Inflammatory macrophage treated with lipopolysaccharide for 4 hours (primary cell): ENCODE data around the gene ACVR2A.

Experiments
- DNase-seq: peaks from one replicate; pipeline ENCODE4 v3.0.0-alpha.2; 2020

Gene ACVR2A

GRCh38 chr2:147855977-147856376 lies 11.1 kb downstream of the ACVR2A start:
- no peak for DNase-seq

DNA sequence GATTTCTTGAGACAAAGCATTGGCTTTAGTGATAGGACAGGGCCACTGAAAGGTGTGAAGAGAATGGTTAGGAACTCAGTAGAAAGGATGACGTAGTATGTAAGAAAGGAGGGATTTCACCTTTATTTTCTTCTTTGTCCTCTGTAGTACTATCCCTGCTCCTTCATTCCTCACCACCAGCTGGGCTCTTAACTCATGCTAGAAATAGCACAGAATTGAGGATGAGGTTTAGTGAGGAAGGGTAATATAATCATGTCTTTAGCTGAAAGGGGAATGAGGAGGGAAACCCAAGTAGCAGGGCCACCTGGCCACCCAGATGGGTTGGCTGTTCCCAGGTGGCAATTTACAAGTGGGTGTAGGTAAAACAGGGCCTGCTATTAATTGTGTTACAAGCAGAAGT lies 15.2 kb downstream of the ACVR2A start:
- no peak for DNase-seq

GRCh38 chr2:147862859-147863516 lies 18.2 kb downstream of the ACVR2A start:
- DNase-seq: no peak

DNA sequence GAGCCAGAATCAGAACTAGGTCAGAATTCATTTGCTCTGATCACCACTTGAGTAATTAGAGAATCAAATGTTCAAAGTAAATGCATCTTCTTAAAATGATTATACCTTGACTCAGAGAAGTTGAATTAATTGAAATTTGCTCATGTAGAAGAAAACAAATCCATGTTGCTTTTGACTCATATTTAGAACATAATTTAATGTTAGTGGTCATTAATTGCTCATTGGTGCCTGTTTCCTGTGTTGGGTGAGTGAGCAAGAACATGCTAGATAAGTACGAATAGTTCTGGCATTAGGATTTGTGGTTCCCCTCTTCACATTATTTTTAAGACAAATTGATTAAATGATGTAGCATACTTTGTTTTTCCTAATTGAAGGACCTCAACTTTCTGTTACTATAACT lies 19.0 kb downstream of the ACVR2A start:
- DNase-seq: no peak

GRCh38 chr2:147865560-147865959 lies 20.7 kb downstream of the ACVR2A start:
- DNase-seq: no peak

- peak; percentile 50 for DNase-seq
These were observed 22.2 kb downstream of the ACVR2A start for GRCh38 chr2:147867050-147867449.

- no peak for DNase-seq
These were observed 25.1 kb downstream of the ACVR2A start for GRCh38 chr2:147869934-147870333.

- no peak for DNase-seq
These were observed 28.1 kb downstream of the ACVR2A start for GRCh38 chr2:147872967-147873366.

DNA sequence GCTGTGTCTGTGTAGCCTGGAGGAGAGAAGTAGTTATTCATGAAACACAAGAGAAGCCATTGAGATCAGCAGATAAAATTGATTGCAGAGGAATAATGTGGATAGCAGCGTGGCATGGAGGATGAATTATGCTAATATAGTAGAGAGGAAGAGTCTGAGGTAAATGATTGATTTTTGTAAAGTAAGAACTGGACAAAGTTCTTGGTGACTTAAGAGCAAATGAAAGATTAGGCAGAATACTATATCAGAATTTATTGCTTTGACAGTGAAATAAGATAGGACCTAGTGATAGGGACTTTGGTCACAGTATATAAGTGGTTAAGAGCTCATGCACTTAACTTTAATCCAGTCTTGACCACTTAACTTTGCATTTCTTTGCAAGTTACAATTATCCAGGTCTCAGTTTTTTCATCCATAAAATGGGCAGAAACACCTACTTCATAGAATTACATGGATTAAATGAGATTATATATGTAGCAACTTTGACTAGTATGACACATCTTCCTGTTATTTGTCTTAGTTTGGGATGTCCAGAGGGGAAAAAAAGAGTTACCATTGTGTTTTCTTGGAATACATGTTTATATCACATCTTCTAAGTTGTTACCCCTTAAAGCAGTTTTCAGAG lies 29.1 kb downstream of the ACVR2A start:
- DNase-seq: no peak

DNA sequence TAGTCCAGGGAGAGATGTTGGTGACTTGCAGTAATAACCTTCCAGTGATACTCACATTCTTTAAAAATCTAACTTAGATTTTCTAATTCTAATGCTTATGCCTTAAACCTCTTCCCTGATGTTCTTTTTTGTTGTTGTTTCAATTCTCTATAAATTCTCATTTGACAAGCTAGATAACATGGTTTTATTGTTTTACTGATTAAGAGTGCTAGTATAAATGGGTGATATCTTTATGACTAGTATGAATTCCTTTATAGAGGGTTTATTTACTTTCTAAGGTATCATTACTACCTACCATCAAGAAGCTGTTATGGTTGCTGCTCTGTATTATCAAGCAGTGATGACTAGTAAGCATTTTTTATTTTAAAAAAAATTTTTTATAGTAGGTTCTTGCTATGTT lies 35.0 kb downstream of the ACVR2A start:
- DNase-seq: no peak

DNA sequence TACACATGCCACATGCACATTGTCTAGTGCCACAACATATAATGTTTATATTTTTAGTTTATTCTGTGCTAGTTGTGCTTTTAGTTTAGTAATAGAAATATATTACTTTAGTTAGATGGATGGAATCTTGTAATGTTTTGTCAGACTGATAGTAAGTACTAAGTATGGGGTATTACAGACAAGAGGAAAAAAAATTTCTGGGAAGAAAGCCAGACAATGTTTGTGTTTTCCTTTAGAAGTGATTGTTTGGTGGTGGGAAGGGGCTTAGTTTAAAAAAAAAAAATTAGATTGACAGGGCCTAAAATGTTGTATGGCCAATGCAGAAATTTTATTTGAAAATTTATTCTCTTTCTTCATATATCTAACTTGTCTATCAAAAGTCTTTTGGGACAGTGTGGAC lies 37.8 kb downstream of the ACVR2A start:
- DNase-seq: no peak

GRCh38 chr2:147884830-147885229 lies 40.0 kb downstream of the ACVR2A start:
- DNase-seq: no peak

DNA sequence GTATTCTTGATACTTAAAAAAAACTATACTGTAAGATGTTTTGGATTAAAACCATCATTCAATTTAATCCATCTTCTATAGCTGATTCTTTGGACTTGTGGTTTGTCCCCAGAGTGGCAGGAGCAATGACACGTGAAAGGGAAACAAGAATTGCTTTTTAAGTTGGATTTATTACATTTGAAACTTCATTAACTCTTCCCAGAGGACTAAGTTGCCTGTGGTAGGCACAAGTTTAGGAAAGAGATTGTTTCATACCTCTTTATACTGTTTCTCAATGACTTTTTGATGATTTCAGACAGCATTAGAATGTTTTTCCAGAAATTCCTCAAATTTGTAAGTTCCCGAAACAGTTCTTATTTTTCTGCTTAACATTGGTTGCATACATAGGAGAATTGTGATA lies 41.3 kb downstream of the ACVR2A start:
- DNase-seq: no peak

DNA sequence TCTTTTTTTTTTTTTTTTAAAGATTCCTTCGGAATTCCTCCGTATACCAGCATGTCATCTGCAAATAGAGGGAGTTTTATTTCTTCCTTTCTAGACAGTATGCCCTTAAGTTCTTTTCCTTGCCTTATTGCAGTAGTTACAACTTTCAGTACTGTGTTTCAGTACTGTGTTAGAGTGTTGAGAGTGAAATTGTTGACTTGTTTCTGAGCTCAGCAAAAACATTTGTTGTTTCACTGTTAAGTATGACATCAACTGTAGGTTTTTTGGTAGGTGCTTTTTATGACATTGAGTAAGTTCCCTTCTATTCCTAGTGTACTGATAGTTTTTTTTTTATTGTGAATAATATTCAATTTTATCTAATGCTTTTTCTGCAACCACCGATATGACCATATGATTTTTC lies 43.9 kb downstream of the ACVR2A start:
- peak; percentile 34 for DNase-seq

- DNase-seq: no peak
These were observed 59.2 kb downstream of the ACVR2A start for GRCh38 chr2:147904051-147904450.

DNA sequence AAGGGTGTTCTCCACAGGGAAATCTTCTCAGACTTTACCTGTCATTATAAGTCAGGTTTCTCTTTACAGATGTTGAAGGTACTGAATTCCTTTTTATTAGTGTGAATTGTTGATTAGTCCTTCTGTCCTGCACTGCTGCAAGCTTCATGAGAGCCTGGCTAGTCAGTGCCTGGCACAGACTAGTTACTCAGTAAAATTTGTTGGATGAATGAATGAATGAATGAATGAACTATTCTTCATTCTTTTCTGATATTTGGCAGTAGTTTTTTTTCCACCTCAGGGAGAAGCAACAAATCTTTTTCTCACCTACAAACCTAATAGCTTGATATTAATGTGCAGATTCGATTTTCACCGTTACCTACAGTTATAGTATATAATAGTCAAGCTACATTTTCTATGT lies 64.3 kb downstream of the ACVR2A start:
- no peak for DNase-seq

DNA sequence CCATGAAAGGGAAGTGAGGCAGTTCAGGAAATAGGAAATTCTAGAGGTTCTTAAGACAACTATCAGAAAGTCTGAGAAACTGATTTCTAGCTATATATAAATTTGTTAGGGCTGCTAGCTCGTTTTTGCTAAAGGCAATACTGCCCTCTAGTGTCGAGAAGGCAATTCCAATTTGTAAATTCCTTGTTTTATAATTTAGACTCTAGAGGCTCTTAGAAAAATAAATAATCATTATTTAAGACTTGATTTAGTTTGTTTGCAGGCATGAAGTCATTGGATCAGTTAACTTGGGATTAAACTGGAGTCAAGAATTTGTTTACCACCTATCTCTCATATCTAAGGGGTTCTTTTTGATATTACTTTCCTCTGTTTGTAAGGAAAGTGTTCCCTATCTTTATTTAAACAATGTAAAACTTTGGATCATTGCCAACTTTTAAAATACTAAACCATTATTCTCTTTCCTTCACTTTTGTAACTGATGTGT lies 66.2 kb downstream of the ACVR2A start:
- peak; percentile 59 for DNase-seq

DNA sequence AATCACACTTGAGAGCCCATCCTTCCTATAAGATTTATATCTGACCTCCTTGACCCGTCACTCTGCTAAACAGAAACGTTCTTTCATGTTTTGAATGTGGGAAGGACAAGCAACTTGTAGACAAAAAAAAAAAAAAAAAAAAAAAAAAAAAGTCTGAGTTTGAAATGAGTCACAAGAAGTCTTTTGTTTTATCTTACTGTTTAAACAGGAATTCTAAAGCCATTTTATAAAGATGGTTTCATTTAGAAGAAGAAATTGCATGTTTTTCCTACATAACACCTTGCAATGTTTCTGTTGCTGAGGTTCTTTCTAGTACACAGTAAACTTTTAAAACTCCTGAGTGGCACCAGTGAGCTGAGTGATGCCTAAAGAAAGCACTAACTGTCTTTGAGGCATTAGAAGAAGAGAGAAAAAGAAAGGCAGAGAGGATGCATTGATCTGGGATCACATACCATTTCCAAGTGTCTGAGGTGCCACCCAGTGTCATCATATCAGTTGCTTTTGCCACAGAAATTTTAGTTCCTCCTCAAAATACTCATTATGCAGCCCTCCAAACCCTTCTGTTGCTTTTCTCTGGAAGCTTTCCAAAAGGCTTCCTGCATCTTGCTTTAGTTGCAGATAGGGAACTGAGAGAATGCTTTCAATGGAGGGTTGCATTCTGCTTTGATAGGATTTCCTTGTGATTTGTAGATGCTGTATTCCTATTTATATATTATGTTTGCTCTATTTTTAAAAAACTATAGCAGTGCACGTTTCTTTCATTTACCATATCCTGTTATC lies 69.1 kb downstream of the ACVR2A start:
- DNase-seq: peak; percentile 50

GRCh38 chr2:147916067-147916466 lies 71.2 kb downstream of the ACVR2A start:
- DNase-seq: no peak

DNA sequence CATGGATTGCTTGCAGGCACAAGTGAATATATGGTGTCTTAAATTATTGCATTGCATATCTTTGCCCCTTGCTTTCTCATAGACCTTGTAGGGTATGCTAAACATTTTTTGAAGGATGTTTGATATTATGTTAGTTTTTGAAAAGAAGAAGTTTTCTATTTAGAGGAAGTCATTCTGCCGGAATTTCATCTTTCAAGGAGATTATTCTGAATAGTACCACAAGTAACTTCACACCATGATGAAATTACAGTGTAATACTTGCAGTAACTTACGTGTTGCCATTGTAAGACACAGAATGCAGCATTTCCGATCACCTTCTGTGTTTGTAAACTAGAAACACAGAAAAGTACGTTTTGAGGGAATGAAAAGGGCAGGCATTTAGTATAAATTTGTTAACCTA lies 71.9 kb downstream of the ACVR2A start:
- peak; percentile 34 for DNase-seq

GRCh38 chr2:147917161-147917560 lies 72.3 kb downstream of the ACVR2A start:
- no peak for DNase-seq

- DNase-seq: no peak
These were observed 79.0 kb downstream of the ACVR2A start for GRCh38 chr2:147923846-147924245.

- DNase-seq: no peak
These were observed 79.8 kb downstream of the ACVR2A start for GRCh38 chr2:147924647-147925046.

DNA sequence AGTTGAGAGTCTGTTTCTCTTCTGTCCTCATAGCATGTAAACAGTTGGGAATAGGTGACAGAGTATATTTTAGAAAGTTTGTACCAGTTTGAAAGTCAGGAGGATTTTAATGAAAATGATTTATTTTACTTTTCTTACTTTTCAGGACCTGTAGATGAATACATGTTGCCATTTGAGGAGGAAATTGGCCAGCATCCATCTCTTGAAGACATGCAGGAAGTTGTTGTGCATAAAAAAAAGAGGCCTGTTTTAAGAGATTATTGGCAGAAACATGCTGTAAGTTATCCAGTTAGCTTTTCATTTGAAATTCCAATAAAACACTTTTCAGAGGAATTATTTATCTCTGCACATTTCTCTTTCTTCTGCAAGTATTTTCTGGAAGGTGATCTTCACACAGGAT lies 81.1 kb downstream of the ACVR2A start:
- no peak for DNase-seq
